HCT116 (cell line): Measurements from ENCODE around the gene PPIP5K2. TPM values are rescaled to one million over a fixed set of nuclear protein-coding genes. Genes with fewer than 3 reads are reported as not detected.

ENCODE experiments used
- ATAC-seq: fragments of 200-7000 bp; cut with Tn5 transposase; 2 replicates; pipeline ENCODE4 v1.9.1; 2020; ENCODE audit warnings: mild to moderate bottlenecking, moderate library complexity
- BruUV-seq: library from RNA; stranded (reverse); fragments of 400-500 nt; replicated peaks from 2 replicates; lab custom pipeline; 2021; lab: Mats Ljungman, UMichigan
- CTCF ChIA-PET: fragments of 300-600 bp; sonication (Branson Sonifier 250); formaldehyde crosslinking; loops from one replicate; lab custom pipeline; 2021; ENCODE audit warnings: antibody characterized with exemption; lab: Charles Lee
- POLR2A ChIA-PET: fragments of 300-600, 350-600 bp; sonication (Branson Sonifier 250); formaldehyde crosslinking; loops from one replicate; lab custom pipeline; 2021; ENCODE audit warnings: antibody characterized with exemption; lab: Charles Lee
- RAD21 ChIA-PET, 2 experiments: fragments of 300-600 bp; sonication (Branson Sonifier 250); formaldehyde crosslinking; loops; one replicate each; lab custom pipeline; 2023; ENCODE audit warnings: low total read pairs in 2 of 2; ENCODE audit not compliant: uncharacterized antibody in 2 of 2, unreplicated experiment in 2 of 2, low non-redundant PET in 1 of 2; lab: Charles Lee
- DNase-seq: peaks from one replicate; pipeline ENCODE4 v3.0.0-alpha.2; 2010; ENCODE audit warnings: low read depth, low spot score
- H2AFZ ChIP-seq: fragments of 200-600 bp; shearing (Covaris generic), sonication (generic); 2 replicates; pipeline ENCODE4 v1.6.1; 2017; ENCODE audit warnings: low read depth, mixed run types, mixed read lengths, antibody characterized with exemption, low read length; ENCODE audit not compliant: poor library complexity, severe bottlenecking
- H3K27ac ChIP-seq: 2 replicates; pipeline ENCODE4 v1.5.1; 2012; ENCODE audit warnings: low read depth, low read length
- H3K27me3 ChIP-seq: fragments of 200-600 bp; sonication (generic); 2 replicates; pipeline ENCODE4 v1.6.1; 2016; ENCODE audit warnings: mixed run types, low read length, mixed read lengths; ENCODE audit not compliant: insufficient read depth
- H3K36me3 ChIP-seq, 2 experiments: fragments of 200-500 bp in 1 of 2; fragments of 200-600 bp in 1 of 2; sonication (Bioruptor generic) in 1 of 2; sonication (generic) in 1 of 2; 2 replicates each; pipeline versions ENCODE4 v1.5.1 to v1.6.1; 2014 to 2016; ENCODE audit warnings: low read length in 2 of 2, inconsistent platforms in 1 of 2, mixed read lengths in 1 of 2, mixed run types in 1 of 2; ENCODE audit not compliant: insufficient read depth in 2 of 2, control insufficient read depth in 1 of 2
- H3K4me1 ChIP-seq, 2 experiments: fragments of 200-600 bp in 1 of 2; sonication (generic) in 1 of 2; 2 replicates each; pipeline versions ENCODE4 v1.5.1 to v1.6.1; 2012 to 2017; ENCODE audit warnings: low read length in 2 of 2, inconsistent platforms in 1 of 2, mild to moderate bottlenecking in 1 of 2, mixed read lengths in 1 of 2, mixed run types in 1 of 2, moderate library complexity in 1 of 2; ENCODE audit not compliant: insufficient read depth in 2 of 2, control insufficient read depth in 1 of 2
- H3K4me2 ChIP-seq: fragments of 200-600 bp; sonication (generic); 2 replicates; pipeline ENCODE4 v1.6.1; 2017; ENCODE audit warnings: mixed run types, low read length, mixed read lengths
- H3K4me3 ChIP-seq, 2 experiments: fragments of 200-600 bp in 1 of 2; sonication (generic) in 1 of 2; replicated peaks in 1 of 2; 2 replicates each; pipeline ENCODE4 v1.5.1; 2011 to 2016; ENCODE audit warnings: low read length in 2 of 2, control low read depth in 1 of 2, low read depth in 1 of 2, mild to moderate bottlenecking in 1 of 2, mixed read lengths in 1 of 2, mixed run types in 1 of 2
- H3K79me2 ChIP-seq: fragments of 200-600 bp; sonication (generic); 2 replicates; pipeline ENCODE4 v1.6.1; 2017; ENCODE audit warnings: mild to moderate bottlenecking, mixed run types, low read length, moderate library complexity, mixed read lengths; ENCODE audit not compliant: insufficient read depth
- H3K9ac ChIP-seq: fragments of 200-600 bp; sonication (generic); 2 replicates; pipeline ENCODE4 v1.6.1; 2016; ENCODE audit warnings: low read length, mixed read lengths
- H3K9me2 ChIP-seq: fragments of 200-600 bp; sonication (generic), shearing (Covaris generic); 2 replicates; pipeline ENCODE4 v1.6.1; 2017; ENCODE audit warnings: mixed run types, mild to moderate bottlenecking, moderate library complexity; ENCODE audit not compliant: insufficient read depth
- H3K9me3 ChIP-seq, 2 experiments: fragments of 200-500 bp in 1 of 2; fragments of 200-600 bp in 1 of 2; sonication (Bioruptor generic) in 1 of 2; sonication (generic) in 1 of 2; 2 replicates each; pipeline ENCODE4 v1.6.1; 2014 to 2017; ENCODE audit warnings: low read length in 2 of 2, mixed read lengths in 2 of 2, inconsistent platforms in 1 of 2, low read depth in 1 of 2, mild to moderate bottlenecking in 1 of 2, mixed run types in 1 of 2, moderate library complexity in 1 of 2; ENCODE audit not compliant: control insufficient read depth in 1 of 2, insufficient read depth in 1 of 2
- H4K20me1 ChIP-seq: fragments of 200-600 bp; sonication (generic), shearing (Covaris generic); 2 replicates; pipeline ENCODE4 v1.6.1; 2017; ENCODE audit warnings: mixed run types, mild to moderate bottlenecking, moderate library complexity; ENCODE audit not compliant: insufficient read depth
- ATF3 ChIP-seq: IDR thresholded peaks from 2 replicates; pipeline ENCODE4 v1.6.1; 2012
- CEBPB ChIP-seq: IDR thresholded peaks from 2 replicates; pipeline ENCODE4 v1.6.1; 2012; ENCODE audit warnings: low read depth
- EGR1 ChIP-seq: IDR thresholded peaks from 2 replicates; pipeline ENCODE4 v1.6.1; 2012; ENCODE audit warnings: low read depth
- ELF1 ChIP-seq: IDR thresholded peaks from 2 replicates; pipeline ENCODE4 v1.6.1; 2012; ENCODE audit warnings: low read depth, borderline replicate concordance
- EZH2 ChIP-seq: fragments of 200-600 bp; sonication (generic); IDR thresholded peaks from 2 replicates; pipeline ENCODE4 v1.6.1; 2017; ENCODE audit warnings: antibody characterized with exemption, mixed run types
- EZH2phosphoT487 ChIP-seq: fragments of 200-600 bp; IDR thresholded peaks from 2 replicates; pipeline ENCODE4 v1.6.1; 2018; ENCODE audit warnings: antibody characterized with exemption, borderline replicate concordance
- FOSL1 ChIP-seq: IDR thresholded peaks from 2 replicates; pipeline ENCODE4 v1.6.1; 2012; ENCODE audit warnings: low read depth
- MAX ChIP-seq: IDR thresholded peaks from 2 replicates; pipeline ENCODE4 v1.6.1; 2012
- POLR2A ChIP-seq: IDR thresholded peaks from 2 replicates; pipeline ENCODE4 v1.7.0; 2011; ENCODE audit warnings: borderline replicate concordance; ENCODE audit not compliant: insufficient read depth, insufficient read length; ENCODE audit errors: extremely low read depth
- POLR2AphosphoS5 ChIP-seq: IDR thresholded peaks from 2 replicates; pipeline ENCODE4 v1.6.1; 2011; ENCODE audit warnings: mild to moderate bottlenecking, low read depth, low read length, moderate library complexity
- RAD21 ChIP-seq: IDR thresholded peaks from 2 replicates; pipeline ENCODE4 v1.6.1; 2012; ENCODE audit warnings: low read depth, mild to moderate bottlenecking
- REST ChIP-seq: IDR thresholded peaks from 2 replicates; pipeline ENCODE4 v1.6.1; 2012; ENCODE audit warnings: low read depth
- SIN3A ChIP-seq: IDR thresholded peaks from 2 replicates; pipeline ENCODE4 v1.6.1; 2012; ENCODE audit warnings: low read depth
- SP1 ChIP-seq: IDR thresholded peaks from 2 replicates; pipeline ENCODE4 v1.6.1; 2012; ENCODE audit warnings: low read depth
- SRF ChIP-seq: IDR thresholded peaks from 2 replicates; pipeline ENCODE4 v1.6.1; 2012; ENCODE audit warnings: low read depth
- YY1 ChIP-seq: IDR thresholded peaks from 2 replicates; pipeline ENCODE4 v1.6.1; 2011; ENCODE audit warnings: low read length, low read depth, moderate library complexity, mild to moderate bottlenecking; ENCODE audit not compliant: insufficient replicate concordance; ENCODE audit errors: extremely low read depth
- ZBTB33 ChIP-seq: IDR thresholded peaks from 2 replicates; pipeline ENCODE4 v1.6.1; 2011; ENCODE audit warnings: mild to moderate bottlenecking, low read length, moderate library complexity; ENCODE audit not compliant: insufficient replicate concordance; ENCODE audit errors: extremely low read depth
- ZNF274 ChIP-seq: fragments of 200-500 bp; sonication (Bioruptor generic); IDR thresholded peaks from 2 replicates; pipeline ENCODE4 v1.6.1; 2014; ENCODE audit warnings: mild to moderate bottlenecking, low read depth, low read length, inconsistent platforms
- intact Hi-C: fragments of 100-400 bp; cut with micrococcal nuclease; formaldehyde crosslinking; loops from 2 replicates; pipeline ENCODE4 v1.10.0; 2022
- total RNA-seq: library from RNA; stranded (reverse); gene quantifications from one replicate; pipeline ENCODE4 v1.2.1, GENCODE V29; 2021; ENCODE audit not compliant: unreplicated experiment

The PPIP5K2 gene
- total RNA-seq, 1 experiment from 2014 or later: 45.8 TPM

GRCh38 chr5:103151156-103151555, 31.1 kb downstream of the PPIP5K2 start:
- no peak overlapping the region for H2AFZ ChIP-seq
- intact Hi-C loops: no loop called here
- H3K27ac ChIP-seq: no peak overlapping the region
- H3K36me3 ChIP-seq: peaks cover 2 to 5% of the 10 kb centered on the region in 2 experiments; a peak in 3 of 4 replicates
- RAD21 ChIA-PET: no interaction called here
- no peak overlapping the region for H3K4me2 ChIP-seq
- H4K20me1 ChIP-seq: no peaks in the 10 kb centered on the region
- TF ChIP-seq ZNF274 (no peak), SP1 (no peak), MAX (no peak), CEBPB (no peak), ELF1 (no peak), POLR2A (no peak), RAD21 (no peak), ZBTB33 (no peak), SIN3A (no peak), REST (no peak), EZH2 (no peak), SRF (no peak), POLR2AphosphoS5 (no peak), EGR1 (no peak), EZH2phosphoT487 (no peak), YY1 (no peak), FOSL1 (no peak), ATF3 (no peak)
- TF ChIP-seq, all 23 proteins: peak for 0
- Histone ChIP-seq H3K4me3 (no peak overlapping the region), H3K27me3 (no peaks in the 10 kb centered on the region), H3K9me2 (no peaks in the 10 kb centered on the region), H3K9ac (no peak overlapping the region), H3K4me1 (no peaks in the 10 kb centered on the region), H3K9me3 (no peaks in the 10 kb centered on the region; a peak in 1 of 4 replicates), H3K79me2 (no peaks in the 10 kb centered on the region)
- no TSS peak for BruUV-seq
- DNase-seq (no peak), ATAC-seq (no peak)
- CTCF ChIA-PET: no interaction called here
- POLR2A ChIA-PET: no interaction called here
